Measurements from ENCODE around the gene DDX42.
"Not testable (repeated sequence)": the region's sequence is repeated elsewhere in the genome, so short reads cannot be mapped to it uniquely, and the experiment has no call there.

The DDX42 gene

DNA sequence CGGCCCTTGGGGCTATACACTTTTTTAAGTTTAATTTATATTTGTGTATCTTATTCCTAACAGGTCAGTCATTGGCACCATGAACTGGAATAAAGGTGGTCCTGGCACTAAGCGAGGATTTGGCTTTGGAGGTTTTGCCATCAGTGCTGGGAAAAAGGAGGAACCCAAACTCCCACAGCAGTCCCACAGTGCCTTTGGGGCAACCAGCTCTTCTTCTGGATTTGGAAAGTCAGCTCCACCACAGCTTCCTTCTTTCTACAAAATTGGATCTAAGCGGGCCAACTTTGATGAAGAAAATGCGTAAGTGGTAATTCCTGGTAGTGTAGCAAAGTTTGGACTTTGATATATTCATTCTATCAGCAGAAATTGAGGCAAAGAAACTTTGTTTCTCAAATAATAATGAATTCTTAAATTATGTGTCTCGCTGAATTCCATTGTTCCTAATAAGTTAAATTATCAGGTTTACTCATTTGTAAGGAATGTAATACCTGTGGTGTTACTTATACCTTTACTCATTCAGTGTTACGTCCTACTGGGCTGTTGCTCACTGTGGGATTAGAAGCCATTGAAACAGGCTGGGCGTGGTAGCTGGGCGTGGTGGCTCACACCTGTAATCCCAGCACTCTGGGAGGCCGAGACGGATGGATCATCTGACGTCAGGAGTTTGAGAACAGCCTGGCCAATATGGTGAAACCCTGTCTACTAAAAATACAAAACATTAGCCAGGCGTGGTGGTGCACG lies 13.2 kb downstream of the DDX42 start:
- no peak for TF ChIP-seq ARNT (IDR thresholded peaks at IDR 0.05)
- TF ChIP-seq LEF1 (IDR thresholded peaks at IDR 0.05; ENCODE audit: borderline replicate concordance), result no peak
- ChIA-PET POLR2A (interaction anchor here (2.7 kb wide), 1 partner anchor 14 kb away, joined by 10 read pairs; the partner anchor contains the start of genes CCDC47 and DDX42), CTCF (interaction anchor here (1.5 kb wide), 1 partner anchor 12 kb away, joined by 9 read pairs; no protein-coding TSS in a partner anchor)
- DNase-seq (ENCODE audit: extremely low spot score), result no peak

GRCh38 chr17:63790057-63790456 lies 16.1 kb downstream of the DDX42 start:
- POLR2A ChIA-PET, result interaction anchor here (2.9 kb wide), 1 partner anchor 16 kb away, joined by 15 read pairs; the partner anchor contains the start of genes CCDC47 and DDX42
- TF ChIP-seq SP1 (IDR thresholded peaks at IDR 0.05) (no peak), FOXA1 (IDR thresholded peaks at IDR 0.05) (no peak), ELF4 (IDR thresholded peaks at IDR 0.05) (no peak), LEF1 (IDR thresholded peaks at IDR 0.05; ENCODE audit: borderline replicate concordance) (no peak), L3MBTL2 (conservative IDR thresholded peaks at IDR 0.05) (no peak), HDGF (IDR thresholded peaks at IDR 0.05; ENCODE audit: borderline replicate concordance) (no peak), FOXK2 (IDR thresholded peaks at IDR 0.05) (no peak), ZNF384 (IDR thresholded peaks at IDR 0.05) (no peak), CTBP1 (IDR thresholded peaks at IDR 0.05; ENCODE audit: borderline replicate concordance) (no peak), ARNT (IDR thresholded peaks at IDR 0.05) (no peak)
- CTCF ChIA-PET, result interaction anchor here (0.6 kb wide), 1 partner anchor 1383 kb away, joined by 6 read pairs; no protein-coding TSS in a partner anchor
- no peak for DNase-seq (ENCODE audit: extremely low spot score)

DNA sequence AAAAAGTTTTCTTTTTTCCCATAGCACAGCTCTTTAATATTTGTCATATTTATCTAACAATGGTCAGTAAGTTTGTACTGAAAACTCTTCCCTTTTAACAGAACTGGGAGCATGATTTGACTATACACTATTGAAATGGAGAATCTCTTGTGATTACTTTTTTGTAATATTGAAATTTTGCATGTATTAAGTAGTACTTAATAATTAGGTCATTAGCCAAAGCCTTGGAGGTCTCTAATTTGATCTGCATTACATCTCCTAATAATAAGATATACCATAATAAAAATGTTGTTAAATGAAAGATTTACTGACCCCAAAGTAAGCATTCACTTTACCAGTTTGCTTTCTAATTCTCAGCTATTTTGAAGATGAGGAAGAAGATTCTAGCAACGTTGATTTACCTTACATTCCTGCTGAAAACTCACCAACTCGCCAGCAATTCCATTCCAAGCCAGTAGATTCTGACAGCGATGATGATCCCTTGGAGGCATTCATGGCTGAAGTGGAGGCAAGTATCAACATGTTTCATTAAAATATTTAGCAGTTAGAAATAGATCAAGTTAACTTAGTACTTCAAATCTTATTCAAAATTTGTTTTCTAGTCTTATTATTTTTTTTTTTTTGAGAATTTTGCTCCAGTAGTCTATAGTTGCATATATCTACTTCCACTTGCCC lies 18.2 kb downstream of the DDX42 start:
- POLR2A ChIA-PET, result interaction anchor here (0.6 to 1.0 kb wide), 2 partner anchors 12 to 19 kb away, joined by 4 read pairs; partner anchors contain the start of genes CCDC47 and DDX42
- CTCF ChIA-PET, result no interaction called here
- no peak for DNase-seq (ENCODE audit: extremely low spot score)
- TF ChIP-seq SP1 (IDR thresholded peaks at IDR 0.05) (no peak), TARDBP (IDR thresholded peaks at IDR 0.05) (no peak), ARNT (IDR thresholded peaks at IDR 0.05) (no peak), FOXA1 (IDR thresholded peaks at IDR 0.05) (no peak), ELF4 (IDR thresholded peaks at IDR 0.05) (no peak), BHLHE40 (IDR thresholded peaks at IDR 0.05; ENCODE audit: borderline replicate concordance) (no peak), FOXM1 (IDR thresholded peaks at IDR 0.05; ENCODE audit: borderline replicate concordance) (no peak), LEF1 (IDR thresholded peaks at IDR 0.05; ENCODE audit: borderline replicate concordance) (no peak), L3MBTL2 (conservative IDR thresholded peaks at IDR 0.05) (no peak), HDGF (IDR thresholded peaks at IDR 0.05; ENCODE audit: borderline replicate concordance) (no peak), CTBP1 (IDR thresholded peaks at IDR 0.05; ENCODE audit: borderline replicate concordance) (no peak), NFRKB (IDR thresholded peaks at IDR 0.05) (no peak), SUZ12 (IDR thresholded peaks at IDR 0.05) (no peak), FOXK2 (IDR thresholded peaks at IDR 0.05) (no peak), ZNF384 (IDR thresholded peaks at IDR 0.05) (no peak)

- CTCF ChIA-PET, result interaction anchor here (0.6 kb wide), 1 partner anchor 155 kb away, joined by 3 read pairs; no protein-coding TSS in a partner anchor
- POLR2A ChIA-PET, result interaction anchor here (1.0 kb wide), 1 partner anchor 22 kb away, joined by 6 read pairs; the partner anchor contains the start of genes CCDC47 and DDX42
- not testable (repeated sequence) for DNase-seq (ENCODE audit: extremely low spot score)
These were observed 22.4 kb downstream of the DDX42 start for GRCh38 chr17:63796375-63796774.

DNA sequence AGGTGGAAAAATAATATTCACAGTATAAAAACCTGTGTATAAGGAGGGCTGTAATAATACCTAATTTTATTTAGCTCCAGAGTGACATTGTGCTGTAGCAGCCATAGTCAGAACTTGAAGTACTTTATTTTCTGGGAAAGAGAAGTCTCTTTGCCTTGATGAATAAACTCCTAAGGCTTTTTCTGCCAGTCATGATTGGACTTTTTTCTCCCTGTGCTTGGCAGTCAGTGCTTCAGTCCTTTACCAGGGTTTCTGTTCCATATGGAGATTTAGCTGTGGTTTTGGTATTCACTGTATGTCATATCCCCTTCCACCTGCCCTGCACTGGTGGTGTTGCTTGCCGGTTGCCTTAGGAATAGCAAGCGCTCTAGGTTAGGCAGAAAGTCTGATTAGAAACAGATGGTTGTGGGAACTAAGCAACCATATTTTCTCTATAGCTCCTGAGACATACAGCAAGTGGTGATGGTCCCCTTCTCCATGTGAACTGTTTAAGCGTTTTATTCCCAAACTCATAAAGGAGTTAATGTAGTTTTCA lies 24.7 kb downstream of the DDX42 start:
- DNase-seq (ENCODE audit: extremely low spot score), result no peak
- ChIA-PET CTCF (no interaction called here), POLR2A (no interaction called here)
- TF ChIP-seq HDGF (IDR thresholded peaks at IDR 0.05; ENCODE audit: borderline replicate concordance), result no peak
- TF ChIP-seq BHLHE40 (IDR thresholded peaks at IDR 0.05; ENCODE audit: borderline replicate concordance), result no peak
- TF ChIP-seq CTBP1 (IDR thresholded peaks at IDR 0.05; ENCODE audit: borderline replicate concordance), result no peak
- no peak for TF ChIP-seq SUZ12 (IDR thresholded peaks at IDR 0.05)
- TF ChIP-seq, protein P1, sequence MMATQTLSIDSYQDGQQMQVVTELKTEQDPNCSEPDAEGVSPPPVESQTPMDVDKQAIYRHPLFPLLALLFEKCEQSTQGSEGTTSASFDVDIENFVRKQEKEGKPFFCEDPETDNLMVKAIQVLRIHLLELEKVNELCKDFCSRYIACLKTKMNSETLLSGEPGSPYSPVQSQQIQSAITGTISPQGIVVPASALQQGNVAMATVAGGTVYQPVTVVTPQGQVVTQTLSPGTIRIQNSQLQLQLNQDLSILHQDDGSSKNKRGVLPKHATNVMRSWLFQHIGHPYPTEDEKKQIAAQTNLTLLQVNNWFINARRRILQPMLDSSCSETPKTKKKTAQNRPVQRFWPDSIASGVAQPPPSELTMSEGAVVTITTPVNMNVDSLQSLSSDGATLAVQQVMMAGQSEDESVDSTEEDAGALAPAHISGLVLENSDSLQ (IDR thresholded peaks at IDR 0.05), result no peak
- no peak for TF ChIP-seq L3MBTL2 (conservative IDR thresholded peaks at IDR 0.05)
- TF ChIP-seq NFRKB (IDR thresholded peaks at IDR 0.05), result no peak
- no peak for TF ChIP-seq FOXM1 (IDR thresholded peaks at IDR 0.05; ENCODE audit: borderline replicate concordance)
- no peak for TF ChIP-seq TARDBP (IDR thresholded peaks at IDR 0.05)

GRCh38 chr17:63800783-63801182 lies 26.8 kb downstream of the DDX42 start:
- ChIA-PET POLR2A (no interaction called here), CTCF (no interaction called here)
- TF ChIP-seq TARDBP (IDR thresholded peaks at IDR 0.05), result no peak
- TF ChIP-seq LEF1 (IDR thresholded peaks at IDR 0.05; ENCODE audit: borderline replicate concordance), result no peak
- no peak for TF ChIP-seq FOXK2 (IDR thresholded peaks at IDR 0.05)
- TF ChIP-seq SP1 (IDR thresholded peaks at IDR 0.05), result no peak
- no peak for TF ChIP-seq SUZ12 (IDR thresholded peaks at IDR 0.05)
- TF ChIP-seq FOXM1 (IDR thresholded peaks at IDR 0.05; ENCODE audit: borderline replicate concordance), result no peak
- TF ChIP-seq HDGF (IDR thresholded peaks at IDR 0.05; ENCODE audit: borderline replicate concordance), result no peak
- no peak for TF ChIP-seq ELF4 (IDR thresholded peaks at IDR 0.05)
- no peak for TF ChIP-seq NFRKB (IDR thresholded peaks at IDR 0.05)
- TF ChIP-seq L3MBTL2 (conservative IDR thresholded peaks at IDR 0.05), result no peak
- TF ChIP-seq FOXA1 (IDR thresholded peaks at IDR 0.05), result no peak
- no peak for TF ChIP-seq CTBP1 (IDR thresholded peaks at IDR 0.05; ENCODE audit: borderline replicate concordance)
- TF ChIP-seq, protein P1 (IDR thresholded peaks at IDR 0.05), result no peak
- no peak for DNase-seq (ENCODE audit: extremely low spot score)

Data from HEK293T (cell line).